HepG2 (cell line): ENCODE results near the gene NIP7. TPM values are rescaled to one million over a fixed set of nuclear protein-coding genes. Genes with fewer than 3 reads are reported as not detected.

ENCODE experiments used
- ADNP ChIP-seq: sonication (generic); formaldehyde crosslinking; IDR thresholded peaks from 2 replicates; pipeline ENCODE4 v1.4.0; 2020; ENCODE audit warnings: missing genetic modification reagents
- ARNT ChIP-seq: fragments of 450-650 bp; IDR thresholded peaks from 2 replicates; pipeline ENCODE4 v1.6.1; 2017
- FIP1L1 ChIP-seq: fragments of 200-400 bp; formaldehyde crosslinking; IDR thresholded peaks from 2 replicates; pipeline ENCODE4 v1.6.1; 2018; ENCODE audit warnings: low read depth, mild to moderate bottlenecking, low read length, moderate library complexity, borderline replicate concordance; ENCODE audit not compliant: insufficient read depth
- MIER2 ChIP-seq: IDR thresholded peaks from 2 replicates; pipeline ENCODE4 v1.6.1; 2016; ENCODE audit warnings: missing biosample characterization, missing genetic modification reagents
- MTF2 ChIP-seq: sonication (generic); formaldehyde crosslinking; IDR thresholded peaks from 2 replicates; pipeline ENCODE4 v1.5.0; 2020; ENCODE audit warnings: missing genetic modification reagents, borderline replicate concordance
- RARA ChIP-seq: IDR thresholded peaks from 2 replicates; pipeline ENCODE4 v1.6.1; 2016; ENCODE audit warnings: missing genetic modification reagents, missing compliant biosample characterization
- TCF7L2 ChIP-seq: IDR thresholded peaks from 2 replicates; pipeline ENCODE4 v1.6.1; 2011; ENCODE audit warnings: mild to moderate bottlenecking, low read depth, low read length, moderate library complexity
- polyA plus RNA-seq, 8 experiments: library from polyadenylated mRNA; depleted of rRNA in 3 of 8; stranded (reverse) in 7 of 8; unstranded in 1 of 8; fragments of >200 nt; fragmentation: Illumina TruSeq in 4 of 8; extraction: Trizol in 4 of 8; gene quantifications; 2 replicates each; pipeline versions ENCODE4 v1.2.1 to v1.2.3, GENCODE V29; 2011 to 2016; ENCODE audit warnings: low read depth in 4 of 8, missing spikeins in 1 of 8, mixed read lengths in 1 of 8; ENCODE audit not compliant: insufficient read depth in 1 of 8
- total RNA-seq, 5 experiments: library from RNA; depleted of rRNA; stranded (reverse); fragments of >200 nt; fragmentation: Illumina TruSeq; extraction: Trizol; gene quantifications; 2 replicates each; pipeline ENCODE4 v1.2.3, GENCODE V29; 2016; ENCODE audit warnings: low read depth in 1 of 5
- TF ChIP-seq, protein P1 (sequence below): fragments of 450-650 bp; IDR thresholded peaks from 2 replicates; pipeline ENCODE4 v1.6.1; 2016
- TF ChIP-seq, protein P2 (sequence below): sonication (generic); formaldehyde crosslinking; IDR thresholded peaks from one replicate; pipeline ENCODE4 v1.5.1; 2020; ENCODE audit warnings: mild to moderate bottlenecking, missing genetic modification reagents; ENCODE audit errors: not compliant biosample characterization
- TF ChIP-seq, protein P3 (sequence below): sonication (generic); formaldehyde crosslinking; IDR thresholded peaks from 2 replicates; pipeline ENCODE4 v1.4.0; 2020; ENCODE audit warnings: mild to moderate bottlenecking, missing genetic modification reagents
- TF ChIP-seq, protein P4 (sequence below): sonication (generic); formaldehyde crosslinking; IDR thresholded peaks from 2 replicates; pipeline ENCODE4 v1.4.0; 2020; ENCODE audit warnings: missing genetic modification reagents
- TF ChIP-seq, protein P5 (sequence below): sonication (generic); formaldehyde crosslinking; IDR thresholded peaks from 2 replicates; pipeline ENCODE4 v1.4.0; 2020; ENCODE audit warnings: mild to moderate bottlenecking, missing genetic modification reagents
- TF ChIP-seq, protein P6 (sequence below): sonication (generic); formaldehyde crosslinking; IDR thresholded peaks from 2 replicates; pipeline ENCODE4 v1.5.0; 2020; ENCODE audit warnings: missing genetic modification reagents, mild to moderate bottlenecking, borderline replicate concordance

NIP7 gene
- total and polyA plus RNA-seq, 2 of the 13 experiments (the other 11 are each of a cell fraction or from before 2014, with no cell fraction given) = 15.3 to 114 TPM

DNA sequence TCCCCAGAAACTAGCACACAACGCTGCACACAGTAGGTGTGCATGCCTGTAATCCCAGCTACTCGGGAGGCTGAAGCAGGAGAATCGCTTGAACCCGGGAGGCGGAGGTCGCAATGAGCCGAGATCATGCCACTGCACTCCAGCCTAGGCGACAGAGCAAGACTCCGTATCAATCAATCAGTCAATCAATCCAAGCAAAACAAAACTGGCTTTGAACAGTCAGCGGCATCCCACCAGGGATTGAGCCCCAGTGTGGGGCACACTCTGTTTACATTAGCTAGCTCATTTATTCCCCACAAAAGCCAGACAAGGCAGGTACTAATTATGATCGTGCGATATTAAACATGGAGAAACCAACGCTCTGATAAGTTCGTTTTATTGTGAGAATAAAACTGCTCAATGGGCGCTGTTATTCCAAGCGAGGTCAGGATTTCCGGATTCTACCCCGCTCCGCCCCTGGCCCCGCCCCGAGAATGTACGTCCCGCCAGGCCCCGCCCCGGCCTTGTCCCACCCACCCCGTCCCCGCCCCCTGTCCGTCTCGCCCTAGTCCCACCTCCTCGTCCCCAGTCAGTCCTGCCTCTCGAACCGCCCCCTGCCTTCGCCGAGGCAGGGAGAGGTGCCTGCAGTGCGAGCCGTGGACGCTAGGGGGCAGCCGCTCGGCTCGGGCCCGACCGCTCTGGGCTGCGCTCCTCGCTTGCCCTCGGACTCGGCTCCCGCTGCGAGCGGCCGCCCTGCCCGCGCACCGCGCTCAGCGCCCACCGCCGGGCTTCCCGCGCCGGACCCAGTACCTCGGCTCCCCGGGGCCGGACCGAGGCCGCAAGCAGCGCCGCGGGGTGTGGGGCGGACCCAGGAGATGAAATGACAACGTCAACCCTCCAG lies 28.7 kb upstream of the NIP7 start, which contains the start of gene VPS4A (continued):
- TF ChIP-seq, protein P1, sequence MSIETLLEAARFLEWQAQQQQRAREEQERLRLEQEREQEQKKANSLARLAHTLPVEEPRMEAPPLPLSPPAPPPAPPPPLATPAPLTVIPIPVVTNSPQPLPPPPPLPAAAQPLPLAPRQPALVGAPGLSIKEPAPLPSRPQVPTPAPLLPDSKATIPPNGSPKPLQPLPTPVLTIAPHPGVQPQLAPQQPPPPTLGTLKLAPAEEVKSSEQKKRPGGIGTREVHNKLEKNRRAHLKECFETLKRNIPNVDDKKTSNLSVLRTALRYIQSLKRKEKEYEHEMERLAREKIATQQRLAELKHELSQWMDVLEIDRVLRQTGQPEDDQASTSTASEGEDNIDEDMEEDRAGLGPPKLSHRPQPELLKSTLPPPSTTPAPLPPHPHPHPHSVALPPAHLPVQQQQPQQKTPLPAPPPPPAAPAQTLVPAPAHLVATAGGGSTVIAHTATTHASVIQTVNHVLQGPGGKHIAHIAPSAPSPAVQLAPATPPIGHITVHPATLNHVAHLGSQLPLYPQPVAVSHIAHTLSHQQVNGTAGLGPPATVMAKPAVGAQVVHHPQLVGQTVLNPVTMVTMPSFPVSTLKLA = no peak
- TF ChIP-seq ADNP (0 out of 2 replicates have a peak, but pooled peaks have one; percentile 16), ARNT (no peak), FIP1L1 (no peak), MTF2 (no peak), RARA (CRISPR knock-in tag) (no peak; the same call in none of the 2 replicates), TCF7L2 (no peak), MIER2 (no peak)
- TF ChIP-seq, protein P2, sequence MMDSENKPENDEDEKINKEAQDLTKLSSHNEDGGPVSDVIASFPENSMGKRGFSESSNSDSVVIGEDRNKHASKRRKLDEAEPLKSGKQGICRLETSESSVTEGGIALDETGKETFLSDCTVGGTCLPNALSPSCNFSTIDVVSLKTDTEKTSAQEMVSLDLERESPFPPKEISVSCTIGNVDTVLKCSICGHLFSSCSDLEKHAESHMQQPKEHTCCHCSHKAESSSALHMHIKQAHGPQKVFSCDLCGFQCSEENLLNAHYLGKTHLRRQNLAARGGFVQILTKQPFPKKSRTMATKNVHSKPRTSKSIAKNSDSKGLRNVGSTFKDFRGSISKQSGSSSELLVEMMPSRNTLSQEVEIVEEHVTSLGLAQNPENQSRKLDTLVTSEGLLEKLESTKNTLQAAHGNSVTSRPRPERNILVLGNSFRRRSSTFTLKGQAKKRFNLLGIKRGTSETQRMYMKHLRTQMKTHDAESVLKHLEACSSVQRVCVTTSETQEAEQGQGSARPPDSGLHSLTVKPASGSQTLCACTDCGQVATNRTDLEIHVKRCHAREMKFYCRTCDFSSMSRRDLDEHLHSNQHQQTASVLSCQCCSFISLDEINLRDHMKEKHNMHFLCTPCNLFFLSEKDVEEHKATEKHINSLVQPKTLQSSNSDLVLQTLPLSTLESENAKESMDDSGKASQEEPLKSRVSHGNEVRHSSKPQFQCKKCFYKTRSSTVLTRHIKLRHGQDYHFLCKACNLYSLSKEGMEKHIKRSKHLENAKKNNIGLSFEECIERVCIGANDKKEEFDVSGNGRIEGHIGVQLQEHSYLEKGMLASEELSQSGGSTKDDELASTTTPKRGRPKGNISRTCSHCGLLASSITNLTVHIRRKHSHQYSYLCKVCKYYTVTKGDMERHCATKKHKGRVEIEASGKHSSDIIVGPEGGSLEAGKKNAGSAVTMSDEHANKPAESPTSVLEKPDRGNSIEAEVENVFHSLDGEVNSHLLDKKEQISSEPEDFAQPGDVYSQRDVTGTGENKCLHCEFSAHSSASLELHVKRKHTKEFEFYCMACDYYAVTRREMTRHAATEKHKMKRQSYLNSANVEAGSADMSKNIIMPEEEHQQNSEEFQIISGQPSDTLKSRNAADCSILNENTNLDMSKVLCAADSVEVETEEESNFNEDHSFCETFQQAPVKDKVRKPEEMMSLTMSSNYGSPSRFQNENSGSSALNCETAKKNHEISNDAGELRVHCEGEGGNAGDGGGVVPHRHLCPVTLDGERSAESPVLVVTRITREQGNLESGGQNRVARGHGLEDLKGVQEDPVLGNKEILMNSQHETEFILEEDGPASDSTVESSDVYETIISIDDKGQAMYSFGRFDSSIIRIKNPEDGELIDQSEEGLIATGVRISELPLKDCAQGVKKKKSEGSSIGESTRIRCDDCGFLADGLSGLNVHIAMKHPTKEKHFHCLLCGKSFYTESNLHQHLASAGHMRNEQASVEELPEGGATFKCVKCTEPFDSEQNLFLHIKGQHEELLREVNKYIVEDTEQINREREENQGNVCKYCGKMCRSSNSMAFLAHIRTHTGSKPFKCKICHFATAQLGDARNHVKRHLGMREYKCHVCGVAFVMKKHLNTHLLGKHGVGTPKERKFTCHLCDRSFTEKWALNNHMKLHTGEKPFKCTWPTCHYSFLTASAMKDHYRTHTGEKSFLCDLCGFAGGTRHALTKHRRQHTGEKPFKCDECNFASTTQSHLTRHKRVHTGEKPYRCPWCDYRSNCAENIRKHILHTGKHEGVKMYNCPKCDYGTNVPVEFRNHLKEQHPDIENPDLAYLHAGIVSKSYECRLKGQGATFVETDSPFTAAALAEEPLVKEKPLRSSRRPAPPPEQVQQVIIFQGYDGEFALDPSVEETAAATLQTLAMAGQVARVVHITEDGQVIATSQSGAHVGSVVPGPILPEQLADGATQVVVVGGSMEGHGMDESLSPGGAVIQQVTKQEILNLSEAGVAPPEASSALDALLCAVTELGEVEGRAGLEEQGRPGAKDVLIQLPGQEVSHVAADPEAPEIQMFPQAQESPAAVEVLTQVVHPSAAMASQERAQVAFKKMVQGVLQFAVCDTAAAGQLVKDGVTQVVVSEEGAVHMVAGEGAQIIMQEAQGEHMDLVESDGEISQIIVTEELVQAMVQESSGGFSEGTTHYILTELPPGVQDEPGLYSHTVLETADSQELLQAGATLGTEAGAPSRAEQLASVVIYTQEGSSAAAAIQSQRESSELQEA (CRISPR knock-in tag) = peak; percentile 52
- TF ChIP-seq, protein P3, sequence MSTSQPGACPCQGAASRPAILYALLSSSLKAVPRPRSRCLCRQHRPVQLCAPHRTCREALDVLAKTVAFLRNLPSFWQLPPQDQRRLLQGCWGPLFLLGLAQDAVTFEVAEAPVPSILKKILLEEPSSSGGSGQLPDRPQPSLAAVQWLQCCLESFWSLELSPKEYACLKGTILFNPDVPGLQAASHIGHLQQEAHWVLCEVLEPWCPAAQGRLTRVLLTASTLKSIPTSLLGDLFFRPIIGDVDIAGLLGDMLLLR (CRISPR knock-in tag) = peak; percentile 53
- TF ChIP-seq, protein P4, sequence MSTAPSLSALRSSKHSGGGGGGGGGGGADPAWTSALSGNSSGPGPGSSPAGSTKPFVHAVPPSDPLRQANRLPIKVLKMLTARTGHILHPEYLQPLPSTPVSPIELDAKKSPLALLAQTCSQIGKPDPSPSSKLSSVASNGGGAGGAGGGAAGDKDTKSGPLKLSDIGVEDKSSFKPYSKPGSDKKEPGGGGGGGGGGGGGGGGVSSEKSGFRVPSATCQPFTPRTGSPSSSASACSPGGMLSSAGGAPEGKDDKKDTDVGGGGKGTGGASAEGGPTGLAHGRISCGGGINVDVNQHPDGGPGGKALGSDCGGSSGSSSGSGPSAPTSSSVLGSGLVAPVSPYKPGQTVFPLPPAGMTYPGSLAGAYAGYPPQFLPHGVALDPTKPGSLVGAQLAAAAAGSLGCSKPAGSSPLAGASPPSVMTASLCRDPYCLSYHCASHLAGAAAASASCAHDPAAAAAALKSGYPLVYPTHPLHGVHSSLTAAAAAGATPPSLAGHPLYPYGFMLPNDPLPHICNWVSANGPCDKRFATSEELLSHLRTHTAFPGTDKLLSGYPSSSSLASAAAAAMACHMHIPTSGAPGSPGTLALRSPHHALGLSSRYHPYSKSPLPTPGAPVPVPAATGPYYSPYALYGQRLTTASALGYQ (CRISPR knock-in tag) = no peak
- TF ChIP-seq, protein P5, sequence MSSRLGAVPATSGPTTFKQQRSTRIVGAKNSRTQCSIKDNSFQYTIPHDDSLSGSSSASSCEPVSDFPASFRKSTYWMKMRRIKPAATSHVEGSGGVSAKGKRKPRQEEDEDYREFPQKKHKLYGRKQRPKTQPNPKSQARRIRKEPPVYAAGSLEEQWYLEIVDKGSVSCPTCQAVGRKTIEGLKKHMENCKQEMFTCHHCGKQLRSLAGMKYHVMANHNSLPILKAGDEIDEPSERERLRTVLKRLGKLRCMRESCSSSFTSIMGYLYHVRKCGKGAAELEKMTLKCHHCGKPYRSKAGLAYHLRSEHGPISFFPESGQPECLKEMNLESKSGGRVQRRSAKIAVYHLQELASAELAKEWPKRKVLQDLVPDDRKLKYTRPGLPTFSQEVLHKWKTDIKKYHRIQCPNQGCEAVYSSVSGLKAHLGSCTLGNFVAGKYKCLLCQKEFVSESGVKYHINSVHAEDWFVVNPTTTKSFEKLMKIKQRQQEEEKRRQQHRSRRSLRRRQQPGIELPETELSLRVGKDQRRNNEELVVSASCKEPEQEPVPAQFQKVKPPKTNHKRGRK (CRISPR knock-in tag) = no peak
- TF ChIP-seq, protein P6, sequence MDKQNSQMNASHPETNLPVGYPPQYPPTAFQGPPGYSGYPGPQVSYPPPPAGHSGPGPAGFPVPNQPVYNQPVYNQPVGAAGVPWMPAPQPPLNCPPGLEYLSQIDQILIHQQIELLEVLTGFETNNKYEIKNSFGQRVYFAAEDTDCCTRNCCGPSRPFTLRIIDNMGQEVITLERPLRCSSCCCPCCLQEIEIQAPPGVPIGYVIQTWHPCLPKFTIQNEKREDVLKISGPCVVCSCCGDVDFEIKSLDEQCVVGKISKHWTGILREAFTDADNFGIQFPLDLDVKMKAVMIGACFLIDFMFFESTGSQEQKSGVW (CRISPR knock-in tag) = no peak; the same call in 1 of the 2 replicates
